SW480 (cell line): ENCODE measurements around the gene SELENOV.
A peak's percentile ranks its signal among the peaks of the same experiment; 100 is the strongest.

ENCODE experiments used
- DNase-seq: peaks from one replicate; pipeline ENCODE4 v3.0.0-alpha.2; 2016; ENCODE audit warnings: low spot score

Gene SELENOV

GRCh38 chr19:39558624-39559117 is 43.7 kb downstream of the SELENOV start:
- no peak for DNase-seq

GRCh38 chr19:39563408-39563807 is 48.5 kb downstream of the SELENOV start:
- peak; percentile 61 for DNase-seq

GRCh38 chr19:39566064-39566463 is 51.1 kb downstream of the SELENOV start:
- DNase-seq = no peak

GRCh38 chr19:39568604-39569003 is 53.7 kb downstream of the SELENOV start:
- DNase-seq = peak; percentile 64
